HG02973 (cell line): Measurements from ENCODE around the gene LEMD2.
"Not testable (repeated sequence)": the region's sequence is repeated elsewhere in the genome, so short reads cannot be mapped to it uniquely, and the experiment has no call there.

Source experiments
- ATAC-seq: cut with Tn5 transposase; IDR thresholded peaks from one replicate; pipeline ENCODE4 v1.9.1; 2021; ENCODE audit warnings: moderate library complexity; ENCODE audit not compliant: unreplicated experiment

LEMD2 gene

DNA sequence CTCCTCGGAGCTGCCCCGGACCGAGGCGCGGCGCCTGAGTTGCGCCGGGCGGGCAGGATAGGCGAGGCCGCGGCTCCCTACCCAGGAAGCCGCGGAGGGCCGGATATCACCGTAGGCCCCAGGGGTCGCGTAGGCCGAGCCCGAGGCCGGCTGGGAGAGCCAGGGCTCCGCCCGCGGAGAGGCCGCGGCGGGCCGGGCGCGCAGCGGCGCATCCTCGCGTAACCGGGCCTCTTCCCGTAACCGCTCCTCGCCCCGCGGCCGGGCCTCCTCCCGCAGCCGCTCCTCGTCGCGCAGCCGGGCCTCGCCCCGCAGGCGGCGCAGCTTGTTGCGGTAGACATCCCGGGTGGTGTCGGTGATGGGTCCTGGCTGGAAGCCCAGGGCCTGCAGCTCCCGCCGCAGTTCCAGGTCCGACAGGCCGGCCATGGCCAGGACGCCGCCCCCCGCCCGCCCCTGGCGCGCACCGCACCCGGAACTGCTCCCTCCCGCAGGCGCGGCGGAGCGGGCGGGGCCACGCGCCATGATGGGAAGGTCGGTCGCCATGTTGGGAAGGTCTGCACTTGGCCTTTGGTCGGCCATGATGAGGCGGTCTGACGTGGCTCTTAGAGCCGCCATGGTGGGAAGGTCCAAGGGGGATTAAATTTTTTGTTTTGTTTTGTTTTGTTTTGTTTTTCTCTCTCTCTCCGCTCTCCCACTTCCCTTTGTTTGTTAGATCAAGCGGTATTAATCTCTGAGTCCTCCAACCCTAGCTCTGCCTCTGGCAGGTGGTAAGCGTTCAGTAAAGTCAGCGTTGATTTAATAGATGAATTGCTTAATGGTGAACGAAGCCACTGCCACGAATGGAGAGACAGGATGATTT lies at the start of gene LEMD2:
Gene LEMD2 (minus strand): TSS at position 437 of the 856 bp plus-strand sequence. CDS start 14 bp downstream, at position 423.
- peak; percentile 76 for ATAC-seq

DNA sequence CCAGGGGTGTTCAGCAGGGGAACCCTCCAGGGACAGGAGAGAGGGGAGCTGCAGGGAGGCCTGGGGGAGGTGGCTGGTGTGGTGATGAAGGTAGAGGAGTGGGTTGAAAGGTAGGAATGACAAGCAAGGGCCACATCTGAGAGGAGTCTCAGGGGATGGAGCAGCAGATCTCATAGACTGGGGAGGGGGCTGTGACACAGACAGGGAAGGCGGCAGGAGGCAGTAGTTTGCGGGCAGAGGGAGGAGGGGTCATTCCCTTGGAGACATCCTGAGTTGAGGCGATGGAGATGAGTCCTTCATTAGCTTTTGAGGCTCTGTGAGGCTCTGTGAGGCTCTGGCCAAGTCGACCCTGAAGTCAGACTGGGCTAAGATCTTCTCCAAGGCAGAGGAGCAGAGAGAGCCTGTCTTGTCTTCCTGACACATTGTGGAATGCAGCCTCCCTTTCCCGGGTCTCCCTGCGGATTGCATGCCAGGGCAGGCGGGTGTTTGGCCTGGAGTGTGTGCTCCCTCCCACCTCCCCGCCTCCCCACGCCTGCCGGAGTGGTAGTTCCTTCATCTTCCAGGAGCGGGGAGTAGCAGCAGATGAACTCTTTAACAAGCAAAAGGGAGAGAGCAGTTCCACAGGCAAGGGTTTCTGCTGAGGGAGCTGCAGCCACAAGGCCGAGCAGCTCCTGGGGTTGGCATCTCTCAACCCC lies 49.2 kb upstream of the LEMD2 start:
- ATAC-seq = no peak

DNA sequence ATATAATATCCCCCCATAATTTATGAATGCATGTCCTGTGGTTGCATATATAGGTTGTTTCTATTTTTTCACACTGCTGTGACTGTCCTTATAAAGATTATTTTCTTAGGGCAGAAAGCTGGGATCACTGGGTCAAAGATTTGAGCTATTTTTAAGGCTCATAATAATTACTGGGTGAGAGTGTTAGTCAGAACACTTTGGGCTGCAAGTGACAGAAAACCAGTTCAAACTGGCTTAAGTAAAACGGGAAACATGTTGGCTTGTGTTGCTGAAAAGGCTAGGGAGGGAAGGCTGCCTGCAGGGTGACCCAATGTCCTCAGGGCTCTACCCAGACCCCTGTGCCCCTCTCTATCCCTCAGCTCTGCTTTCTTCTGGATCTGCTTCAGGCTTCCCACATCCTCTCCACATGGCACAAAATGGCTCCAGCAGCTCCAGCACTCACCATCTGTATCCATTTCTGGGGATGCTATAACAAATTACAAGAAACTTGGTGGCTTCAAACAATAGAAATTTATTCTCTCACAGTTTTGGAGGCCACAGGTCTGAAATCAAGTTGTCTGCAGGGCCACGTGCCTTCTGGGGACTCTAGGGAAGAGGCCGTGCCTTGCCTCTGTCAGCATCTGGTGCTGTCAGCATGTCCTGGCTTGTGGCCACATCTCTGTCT lies 48.0 kb upstream of the LEMD2 start:
- ATAC-seq = no peak

DNA sequence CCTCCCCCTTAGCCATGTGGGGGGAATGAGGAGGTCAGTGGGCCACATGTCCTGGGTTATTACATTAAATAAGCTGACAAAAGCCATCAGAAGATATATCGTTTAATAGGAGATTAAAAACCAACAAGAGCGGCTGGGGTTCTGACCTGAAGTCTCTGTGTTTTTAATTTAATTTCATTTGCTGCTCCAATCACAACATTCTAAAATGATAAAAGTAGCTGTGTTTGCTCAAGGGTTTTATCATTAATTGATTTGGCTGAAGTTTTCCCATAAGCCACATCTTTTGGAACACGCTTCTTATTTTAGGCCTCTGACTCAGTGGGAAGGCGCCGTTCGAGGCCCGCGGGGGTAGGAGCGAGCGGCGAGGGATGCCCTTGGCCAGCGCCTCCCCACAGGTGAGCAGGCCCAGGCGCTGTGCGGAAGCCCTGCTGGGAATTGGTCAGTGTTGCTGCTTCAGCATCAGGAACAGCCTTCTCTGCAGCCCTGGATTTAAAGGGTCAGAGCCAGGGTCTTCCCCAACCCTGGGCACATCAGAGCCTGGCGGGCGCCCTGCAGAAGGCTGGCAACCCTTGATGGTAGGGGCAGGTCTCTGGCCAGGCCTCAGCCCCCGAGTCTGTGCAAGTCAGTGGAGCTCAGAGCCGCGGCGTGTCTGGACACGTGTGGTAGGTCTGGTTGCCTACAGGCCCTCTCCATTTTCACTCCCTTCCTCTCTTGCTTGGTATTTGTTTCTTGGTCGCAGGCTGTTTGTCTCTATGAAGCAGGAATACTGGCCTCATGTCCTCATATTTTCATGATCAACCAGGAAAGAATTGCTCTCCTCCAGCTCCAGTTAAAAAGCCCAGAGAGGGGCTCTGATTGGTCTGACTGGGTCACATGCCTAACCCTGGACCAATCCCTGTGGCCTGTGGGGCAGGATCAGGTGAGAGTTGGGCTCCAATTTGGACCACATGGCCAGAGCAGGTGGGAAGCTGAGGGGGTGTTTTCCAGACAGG lies 45.8 kb upstream of the LEMD2 start:
- ATAC-seq = no peak

DNA sequence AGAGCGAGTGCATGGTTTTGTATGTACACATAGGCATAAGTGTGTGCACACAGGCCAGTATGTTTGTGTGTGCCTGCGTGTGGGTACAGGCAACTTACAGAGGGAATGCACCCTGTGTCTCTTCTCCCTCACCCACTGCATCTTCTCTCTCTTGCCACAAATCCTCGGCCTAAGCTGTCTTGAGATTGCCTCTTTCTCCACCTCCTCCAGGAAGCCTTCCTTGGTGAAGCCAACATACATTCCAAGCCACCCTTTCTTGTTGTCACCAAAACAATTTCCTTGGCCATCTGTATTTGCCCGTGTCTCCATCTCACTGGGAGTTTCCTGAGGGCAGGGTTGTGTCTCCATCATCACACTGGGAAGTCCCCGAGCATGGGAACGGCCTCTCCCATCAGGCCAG lies 44.7 kb upstream of the LEMD2 start:
- no peak for ATAC-seq

DNA sequence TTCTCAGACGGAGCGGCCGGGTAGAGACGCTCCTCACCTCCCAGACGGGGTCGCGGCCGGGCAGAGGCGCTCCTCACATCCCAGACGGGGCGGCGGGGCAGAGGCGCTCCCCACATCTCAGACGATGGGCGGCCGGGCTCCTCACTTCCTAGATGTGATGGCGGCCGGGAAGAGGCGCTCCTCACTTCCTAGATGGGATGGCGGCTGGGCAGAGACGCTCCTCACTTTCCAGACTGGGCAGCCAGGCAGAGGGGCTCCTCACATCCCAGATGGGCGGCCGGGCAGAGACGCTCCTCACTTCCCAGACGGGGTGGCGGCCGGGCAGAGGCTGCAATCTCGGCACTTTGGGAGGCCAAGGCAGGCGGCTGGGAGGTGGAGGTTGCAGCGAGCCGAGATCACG lies 43.9 kb upstream of the LEMD2 start:
- not testable (repeated sequence) for ATAC-seq

DNA sequence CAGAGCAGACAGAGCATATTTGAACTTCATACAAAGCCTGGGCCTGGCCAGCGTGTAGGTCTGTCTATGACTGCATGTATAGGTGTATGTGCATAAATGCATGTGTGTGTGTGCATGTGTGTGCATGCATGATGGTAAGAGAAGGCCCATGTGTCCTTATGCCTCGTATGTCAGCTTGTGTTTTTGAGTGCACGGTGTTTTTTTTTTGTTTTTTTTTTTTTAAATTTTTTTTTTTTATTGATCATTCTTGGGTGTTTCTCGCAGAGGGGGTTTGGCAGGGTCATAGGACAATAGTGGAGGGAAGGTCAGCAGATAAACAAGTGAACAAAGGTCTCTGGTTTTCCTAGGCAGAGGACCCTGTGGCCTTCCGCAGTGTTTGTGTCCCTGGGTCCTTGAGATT lies 42.8 kb upstream of the LEMD2 start:
- ATAC-seq = not testable (repeated sequence)

DNA sequence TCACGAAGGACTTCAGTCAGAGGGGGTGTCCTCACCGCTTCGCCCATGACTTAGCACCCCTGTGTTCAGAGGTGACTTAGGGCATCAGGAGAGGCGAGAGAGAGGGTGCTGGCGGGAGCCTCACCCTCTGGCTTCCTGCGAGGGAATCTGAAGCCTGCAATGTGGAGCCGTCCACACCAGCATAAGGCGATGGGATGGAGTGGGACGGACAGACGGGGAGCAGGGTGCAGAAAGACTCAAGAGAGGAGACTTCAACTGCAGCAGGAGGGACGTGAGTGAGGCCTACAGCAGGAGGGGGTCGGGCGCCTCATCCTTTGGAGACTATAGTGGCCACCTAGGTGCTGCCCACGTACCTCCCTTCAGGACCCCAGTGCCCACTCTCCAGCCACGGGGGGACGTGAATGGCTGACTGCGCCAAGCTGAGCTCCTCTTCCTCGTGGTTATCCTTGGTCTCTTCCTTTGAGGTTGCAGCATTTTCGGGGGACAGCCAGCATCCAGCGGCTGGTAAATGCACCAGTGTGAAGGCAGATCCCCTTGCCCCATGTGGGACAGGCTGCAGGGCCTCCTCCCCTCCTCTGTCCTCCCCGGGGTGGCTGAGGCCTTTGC lies 41.8 kb upstream of the LEMD2 start:
- no peak for ATAC-seq

DNA sequence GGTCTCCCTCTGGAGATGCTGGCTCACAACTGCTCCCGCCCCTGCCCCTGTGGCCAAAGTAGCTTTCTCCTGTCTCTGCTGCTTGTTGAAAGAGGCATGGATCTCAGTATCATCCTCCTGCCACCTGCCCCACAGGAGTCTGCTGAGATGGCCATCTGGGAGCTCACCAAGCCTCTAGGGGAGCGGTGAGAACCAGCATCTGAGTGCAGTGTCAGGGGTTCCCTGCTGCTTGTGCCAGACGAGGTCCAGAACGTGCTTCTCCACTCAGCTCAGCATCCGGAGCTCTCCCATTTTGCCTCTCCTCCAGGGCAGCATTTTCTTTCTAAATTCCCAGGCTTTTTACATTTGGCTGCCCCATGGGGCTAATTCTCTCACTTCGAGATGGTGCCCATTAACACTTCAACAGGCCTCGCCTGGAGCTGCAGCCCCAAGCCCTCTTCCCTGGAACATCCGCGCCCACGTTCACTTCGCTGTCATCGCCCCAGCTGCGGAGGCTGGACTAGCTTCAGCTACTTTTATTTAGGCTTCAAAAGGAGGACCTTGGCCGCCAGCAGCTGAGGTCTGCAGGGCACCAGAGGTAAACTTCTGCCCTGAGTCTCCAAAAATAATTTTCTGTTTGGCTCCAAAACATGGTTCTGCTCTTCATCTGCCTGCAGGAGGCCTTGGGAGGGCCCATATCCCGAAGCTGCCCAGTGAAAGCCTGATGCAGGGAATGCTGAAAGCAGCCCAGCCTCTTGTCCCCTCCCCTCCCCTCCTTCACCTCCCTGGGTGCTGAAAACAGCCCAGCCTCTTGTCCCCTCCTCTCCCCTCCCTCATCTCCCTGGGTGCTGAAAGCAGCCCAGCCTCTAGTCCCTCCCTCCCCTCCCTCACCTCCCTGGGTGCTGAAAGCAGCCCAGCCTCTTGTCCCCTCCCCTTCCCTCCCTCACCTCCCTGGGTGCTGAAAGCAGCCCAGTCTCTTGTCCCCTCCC lies 40.1 kb upstream of the LEMD2 start:
- no peak for ATAC-seq

DNA sequence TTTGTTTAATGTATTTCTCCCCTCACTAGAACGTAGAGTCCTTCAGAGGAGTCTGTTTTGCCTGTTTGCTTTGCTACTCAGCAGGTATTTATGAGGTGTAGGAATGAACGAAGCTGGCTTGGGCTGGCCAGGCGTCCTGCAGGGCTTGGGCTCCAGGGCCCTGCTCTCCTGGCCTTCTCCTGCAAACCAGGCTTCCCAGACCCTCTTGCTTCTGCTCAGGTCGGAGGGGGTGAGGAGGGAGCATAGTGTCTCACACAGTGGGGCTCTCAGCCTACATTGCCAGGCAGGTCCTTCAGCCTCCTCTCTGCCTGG lies 39.5 kb upstream of the LEMD2 start:
- ATAC-seq = no peak

DNA sequence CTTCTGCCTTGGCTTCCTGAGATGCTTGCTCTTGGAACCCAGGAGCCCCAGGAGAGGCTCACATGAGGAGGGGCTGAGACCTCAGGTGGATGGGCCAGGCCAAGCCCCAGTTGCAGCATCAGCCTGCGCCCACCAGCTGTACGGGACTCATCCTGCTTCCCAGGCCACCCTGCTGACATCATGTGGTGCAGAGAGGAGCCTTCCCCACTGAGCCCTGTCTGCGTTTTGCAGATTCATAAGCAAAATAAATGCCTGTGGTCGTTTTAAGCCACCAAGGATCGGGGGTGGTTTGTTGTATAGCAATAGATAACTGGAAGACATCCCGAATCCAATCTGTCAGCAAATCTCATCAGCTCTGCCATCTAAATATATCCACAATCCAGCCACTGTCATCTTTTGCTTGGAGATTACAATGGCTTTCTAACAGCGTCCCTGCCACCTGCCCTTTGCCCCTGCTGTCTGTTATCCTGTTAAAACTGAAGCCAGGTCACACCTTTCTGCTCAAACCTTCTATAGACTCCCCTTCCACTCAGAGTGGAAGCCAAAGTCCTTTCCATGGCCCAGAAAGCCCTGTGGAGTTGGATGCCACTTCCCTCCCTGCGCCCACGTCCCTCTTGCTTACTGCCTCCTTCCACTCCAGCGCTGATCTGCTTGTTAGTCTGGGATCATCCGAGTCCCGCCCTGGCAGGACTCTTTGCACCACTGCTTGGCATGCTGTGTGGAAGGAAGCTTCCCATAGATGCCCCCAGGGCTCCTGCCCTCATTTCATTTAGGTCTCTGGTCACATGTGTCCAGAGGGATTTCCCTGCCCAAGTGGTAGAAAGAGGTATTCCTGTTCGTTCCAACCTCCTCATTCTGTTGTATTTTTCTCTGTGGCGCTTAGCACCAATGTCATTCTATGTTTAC lies 38.9 kb upstream of the LEMD2 start:
- ATAC-seq = no peak

DNA sequence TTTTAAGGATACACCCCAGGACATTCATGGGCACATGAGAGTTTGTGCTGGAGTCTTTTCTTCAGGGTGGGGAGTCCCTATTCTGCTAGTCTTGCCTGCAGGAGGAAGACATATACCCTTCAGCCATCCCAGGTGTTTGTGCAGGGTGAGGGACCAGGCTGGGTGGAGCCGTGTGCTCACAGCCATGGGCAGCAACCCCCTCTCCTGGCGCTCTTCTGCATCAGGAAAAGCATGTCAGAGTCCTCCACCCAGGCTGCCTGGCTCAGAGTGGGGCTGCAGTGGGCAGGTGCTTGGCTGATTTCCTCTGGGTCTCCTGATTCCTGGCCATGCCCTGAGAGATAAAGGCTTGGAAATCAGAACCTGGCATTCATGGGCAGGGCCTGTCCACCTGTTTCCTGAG lies 37.6 kb upstream of the LEMD2 start:
- no peak for ATAC-seq

DNA sequence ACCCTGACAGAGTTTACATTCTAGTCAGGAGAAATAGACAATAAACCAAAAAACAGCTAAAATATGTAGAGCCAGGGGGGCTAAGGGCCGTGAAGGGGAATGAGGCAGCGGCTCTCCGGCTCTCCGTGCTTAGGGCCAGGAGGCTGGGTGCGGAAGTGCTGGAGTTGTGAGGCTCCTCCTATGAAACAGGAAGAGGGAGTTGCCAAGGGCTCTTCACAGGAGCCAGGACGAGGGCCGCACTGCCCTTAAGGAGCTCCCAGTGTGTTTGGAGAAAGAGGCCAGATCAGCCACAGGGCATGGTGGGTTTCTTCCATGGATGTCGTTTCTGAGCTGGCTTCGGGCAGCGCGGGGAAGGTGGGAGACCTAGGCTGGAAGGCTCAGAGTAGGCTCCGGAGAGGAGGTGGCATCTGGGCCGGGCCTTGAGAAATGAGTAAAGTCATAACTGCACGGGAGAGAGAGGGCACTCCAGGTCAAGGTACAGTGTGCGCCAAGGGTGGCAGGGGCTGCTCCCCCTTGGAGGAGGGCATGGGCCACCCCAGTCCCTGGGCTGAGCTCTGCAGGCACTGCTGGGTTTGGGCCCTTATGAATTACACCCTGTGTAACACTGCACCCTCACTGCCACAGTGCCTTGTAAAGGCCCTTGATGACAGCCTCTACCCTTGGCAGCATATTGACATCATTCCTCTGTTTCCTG lies 35.7 kb upstream of the LEMD2 start:
- ATAC-seq = no peak

DNA sequence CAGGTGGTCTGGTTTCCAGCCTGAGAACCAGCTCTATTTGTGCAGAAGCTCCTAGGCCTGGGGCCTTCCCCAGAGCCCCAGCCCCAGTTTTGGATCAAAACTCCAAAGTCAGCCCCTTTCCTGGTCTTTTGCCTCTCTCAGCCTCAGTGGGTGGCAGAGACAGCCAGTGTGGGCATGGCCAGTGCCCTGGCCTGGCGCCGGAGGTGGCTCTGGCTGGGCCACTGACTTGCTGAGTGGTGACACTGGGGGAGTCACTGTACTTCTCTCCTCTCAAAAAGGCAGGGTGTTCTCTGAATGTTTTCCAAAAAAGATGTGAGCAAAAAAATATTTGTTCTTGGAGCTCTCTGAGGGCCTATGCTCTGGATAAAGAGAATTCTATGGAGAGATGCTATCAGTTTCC lies 34.9 kb upstream of the LEMD2 start:
- ATAC-seq = no peak

DNA sequence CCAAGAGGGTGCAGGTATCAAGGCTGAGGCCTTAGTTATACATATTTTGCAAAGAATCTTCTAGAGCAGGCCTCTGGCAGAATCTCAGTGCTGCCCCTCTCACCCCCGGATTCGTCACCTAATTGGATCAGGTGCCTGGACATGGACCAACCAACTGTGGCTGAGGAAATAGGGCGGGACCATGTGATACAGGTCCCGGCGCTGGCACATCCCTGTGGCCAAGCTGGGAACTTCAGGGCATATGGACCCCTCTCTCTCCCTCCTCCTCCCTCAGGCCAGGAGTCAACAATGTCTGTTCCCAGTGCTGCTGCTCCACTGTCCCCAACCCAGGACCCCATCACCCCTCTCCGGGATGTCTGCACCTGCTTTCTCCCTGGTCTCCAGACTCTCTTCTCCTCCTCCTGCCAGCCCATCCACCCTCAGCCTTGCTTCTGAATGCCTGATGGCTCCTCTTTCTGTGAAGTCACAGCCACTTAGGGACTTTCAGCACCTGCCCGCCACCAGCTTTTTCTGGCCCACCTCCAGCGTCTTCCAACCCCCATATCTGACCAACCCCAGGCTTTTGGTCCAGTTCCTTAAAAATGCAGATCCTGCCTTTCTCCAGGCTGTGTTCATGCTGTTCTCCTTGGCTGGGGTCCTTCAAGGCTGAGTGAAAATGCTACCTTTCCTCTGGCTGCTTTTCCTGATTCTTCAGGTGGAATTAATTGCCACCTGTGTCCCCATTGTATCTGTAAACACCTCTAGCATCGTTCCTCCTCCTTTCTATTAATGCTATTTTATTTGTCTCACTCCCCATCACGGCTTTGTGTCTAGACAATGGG lies 33.9 kb upstream of the LEMD2 start:
- ATAC-seq = no peak

DNA sequence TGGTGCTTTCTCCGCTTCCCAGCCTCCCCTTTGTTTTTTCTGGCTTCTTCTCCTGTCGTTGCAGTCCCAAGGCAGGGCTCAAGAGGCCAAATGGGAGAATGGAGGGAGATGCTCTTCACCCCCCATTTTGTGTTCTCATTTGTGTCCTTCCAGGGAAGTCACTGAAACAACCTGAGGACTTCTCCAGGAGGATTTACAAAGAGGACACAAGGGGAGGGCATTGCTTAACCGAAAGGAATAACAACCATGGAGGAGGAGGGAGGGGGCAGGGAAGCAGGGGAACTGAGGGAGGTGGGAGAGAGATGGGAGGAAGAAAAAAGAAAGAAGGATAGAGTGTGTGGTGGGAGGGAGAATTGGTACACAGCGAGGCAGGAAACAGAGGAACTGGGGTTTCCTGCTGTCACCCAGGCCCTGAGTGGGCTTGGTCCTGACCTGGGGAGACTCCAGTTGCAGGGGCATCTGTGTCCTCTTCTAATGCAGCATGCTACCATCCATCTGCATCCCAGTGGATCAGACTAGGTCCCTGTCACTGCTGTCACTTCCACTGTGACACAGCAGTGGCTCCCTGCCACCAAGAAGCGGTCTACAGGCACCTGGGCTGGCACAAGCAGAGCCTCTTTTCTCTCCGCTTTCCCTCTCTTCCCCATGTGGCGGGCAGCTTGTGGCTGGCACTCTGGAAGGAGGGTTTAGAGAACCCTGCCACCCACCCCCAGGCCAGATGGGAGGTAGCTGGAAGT lies 32.0 kb upstream of the LEMD2 start:
- ATAC-seq = no peak
